GM15510 (cell line): ENCODE measurements around the gene JCAD.

ENCODE experiments used
- POLR2A ChIP-seq: IDR thresholded peaks from 3 replicates; pipeline ENCODE4 v1.6.1; 2011; ENCODE audit warnings: borderline replicate concordance; ENCODE audit not compliant: insufficient read length; ENCODE audit errors: extremely low read depth

Gene JCAD

GRCh38 chr10:29993319-29993915, 66.0 kb downstream of the JCAD start:
- no peak for TF ChIP-seq POLR2A

DNA sequence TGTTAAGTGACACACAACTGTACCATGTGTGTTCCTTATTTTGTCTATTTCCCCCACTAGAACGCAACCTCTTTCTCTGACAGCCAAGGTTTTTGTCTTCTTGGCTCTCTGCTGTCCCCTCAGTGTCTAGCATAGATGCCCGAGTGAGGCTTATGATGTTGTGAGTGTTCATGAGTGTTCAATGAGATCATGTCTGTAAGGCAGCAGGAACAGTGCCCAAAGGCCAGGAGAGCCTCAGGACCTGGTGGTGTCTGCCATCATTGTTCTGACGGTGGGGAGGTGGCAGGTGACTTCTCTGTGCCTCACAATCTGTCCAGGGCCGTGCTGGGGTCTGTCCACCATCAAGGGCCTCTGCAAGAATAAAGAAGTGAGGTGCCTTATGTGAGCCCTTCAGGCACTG, 66.5 kb downstream of the JCAD start:
- TF ChIP-seq POLR2A, result no peak

DNA sequence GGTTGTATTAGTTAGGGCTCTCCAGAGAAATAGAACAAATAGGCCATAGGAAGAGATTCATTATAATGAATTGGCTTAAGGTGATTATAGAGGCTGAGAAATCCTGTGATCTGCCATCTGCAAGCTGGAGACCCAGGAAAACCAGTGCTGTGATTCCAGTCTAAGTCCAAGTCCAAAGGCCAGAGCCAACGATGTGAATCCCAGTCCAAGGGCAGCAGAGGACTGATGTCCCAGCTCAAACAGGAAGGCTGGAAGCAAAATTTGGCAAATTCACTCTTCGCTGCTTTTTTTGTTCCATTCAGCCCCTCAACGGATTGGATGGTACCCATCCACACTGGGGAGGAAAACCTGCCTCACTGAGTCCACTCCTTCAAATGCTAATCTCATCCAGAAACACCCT, 68.0 kb downstream of the JCAD start:
- no peak for TF ChIP-seq POLR2A

- TF ChIP-seq POLR2A, result no peak
Observed at GRCh38 chr10:29987471-29987870, 71.9 kb downstream of the JCAD start.

DNA sequence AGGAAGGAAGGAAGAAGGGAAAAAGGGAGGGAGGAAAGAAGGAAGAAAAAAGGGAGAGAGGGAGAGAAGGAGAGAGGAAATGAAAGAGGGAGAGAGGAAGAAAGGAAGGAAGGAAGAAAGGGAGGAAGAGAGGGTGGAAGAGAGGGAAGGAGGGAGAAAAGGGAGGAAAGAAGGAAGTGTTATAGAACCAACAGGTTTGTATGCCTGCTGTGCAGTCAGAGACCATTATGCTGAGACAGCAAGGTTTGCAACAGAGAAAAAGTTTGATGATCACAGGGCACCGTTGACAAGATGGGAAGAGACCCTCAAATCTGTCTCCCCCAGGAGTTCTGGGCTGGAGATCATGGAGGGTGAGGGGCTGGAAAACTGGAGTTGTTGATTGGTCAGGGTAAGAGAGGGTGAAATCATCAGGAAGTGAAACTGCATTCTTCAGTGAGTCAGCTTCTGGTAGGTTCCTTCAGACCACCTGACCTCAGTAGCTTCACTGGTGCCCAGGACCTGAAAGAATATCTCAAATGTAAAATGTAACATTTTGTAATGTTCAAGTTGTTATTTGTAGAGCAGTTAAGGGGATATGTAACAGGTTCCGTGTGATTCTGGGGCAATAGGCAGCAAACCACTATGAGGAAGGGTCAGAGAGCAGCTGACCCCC, 76.3 kb downstream of the JCAD start:
- TF ChIP-seq POLR2A, result no peak

- no peak for TF ChIP-seq POLR2A
Observed at GRCh38 chr10:29981510-29981909, 77.9 kb downstream of the JCAD start.

GRCh38 chr10:29980084-29980483, 79.3 kb downstream of the JCAD start:
- TF ChIP-seq POLR2A, result no peak

DNA sequence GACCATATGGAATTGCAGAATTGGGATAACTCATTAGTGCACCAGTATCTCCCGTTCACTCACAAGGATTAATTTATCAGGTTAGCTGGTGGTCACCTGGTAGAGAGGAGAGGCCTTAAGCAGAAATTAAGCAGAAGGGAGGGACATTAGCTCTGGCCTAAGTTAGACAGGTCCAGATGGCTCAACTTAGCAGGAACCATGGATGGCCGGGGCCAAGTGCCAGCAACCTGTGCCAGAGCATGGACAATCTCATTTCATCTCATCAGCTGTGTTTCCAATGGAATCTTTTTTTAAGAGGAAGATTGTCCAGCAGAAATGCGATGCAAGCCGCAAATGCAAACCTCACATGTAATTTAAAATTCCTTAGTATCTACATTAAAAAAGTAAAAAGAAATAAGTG, 82.2 kb downstream of the JCAD start:
- TF ChIP-seq POLR2A, result no peak

DNA sequence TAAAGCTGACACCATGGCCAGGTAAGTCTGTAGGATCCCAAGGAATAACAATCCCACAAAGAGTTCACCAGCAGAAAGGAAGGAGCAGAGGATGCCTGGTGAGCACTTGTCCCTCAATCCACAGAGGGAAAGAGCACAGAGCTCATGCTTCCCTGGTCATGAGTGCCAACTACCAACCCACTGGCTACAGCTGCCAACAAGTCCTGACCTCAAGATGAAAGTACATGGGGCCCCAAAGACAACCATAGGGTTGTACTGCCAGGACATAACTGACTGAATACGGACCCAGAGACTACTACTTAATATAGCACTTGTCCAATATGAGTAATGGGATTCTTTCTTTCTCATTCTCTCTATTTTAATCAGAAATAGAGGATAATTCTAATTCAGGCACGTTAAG, 83.3 kb downstream of the JCAD start:
- no peak for TF ChIP-seq POLR2A

DNA sequence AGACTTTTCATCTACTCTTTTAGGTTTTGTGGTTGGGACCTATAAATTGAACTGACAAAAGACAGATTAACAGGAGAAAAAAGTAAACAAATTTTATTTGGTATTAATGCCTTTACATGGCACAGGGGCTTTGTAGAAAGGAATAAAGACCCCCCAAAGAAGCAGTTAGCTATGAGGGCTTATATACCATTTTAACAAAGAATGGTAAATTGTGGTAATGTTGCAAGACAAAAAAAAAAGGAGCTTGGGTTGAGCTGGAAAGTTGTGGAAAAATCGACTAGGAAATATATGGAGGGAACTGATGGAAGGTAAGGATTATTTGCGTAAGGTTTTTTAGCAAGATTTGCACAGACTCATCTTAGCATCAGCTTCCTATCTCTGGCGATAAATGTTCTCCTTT, 84.6 kb downstream of the JCAD start:
- TF ChIP-seq POLR2A, result no peak

GRCh38 chr10:29973921-29974320, 85.5 kb downstream of the JCAD start:
- TF ChIP-seq POLR2A, result no peak

GRCh38 chr10:29970576-29970975, 88.8 kb downstream of the JCAD start:
- no peak for TF ChIP-seq POLR2A

- no peak for TF ChIP-seq POLR2A
Observed at GRCh38 chr10:29970012-29970396, 89.4 kb downstream of the JCAD start.

DNA sequence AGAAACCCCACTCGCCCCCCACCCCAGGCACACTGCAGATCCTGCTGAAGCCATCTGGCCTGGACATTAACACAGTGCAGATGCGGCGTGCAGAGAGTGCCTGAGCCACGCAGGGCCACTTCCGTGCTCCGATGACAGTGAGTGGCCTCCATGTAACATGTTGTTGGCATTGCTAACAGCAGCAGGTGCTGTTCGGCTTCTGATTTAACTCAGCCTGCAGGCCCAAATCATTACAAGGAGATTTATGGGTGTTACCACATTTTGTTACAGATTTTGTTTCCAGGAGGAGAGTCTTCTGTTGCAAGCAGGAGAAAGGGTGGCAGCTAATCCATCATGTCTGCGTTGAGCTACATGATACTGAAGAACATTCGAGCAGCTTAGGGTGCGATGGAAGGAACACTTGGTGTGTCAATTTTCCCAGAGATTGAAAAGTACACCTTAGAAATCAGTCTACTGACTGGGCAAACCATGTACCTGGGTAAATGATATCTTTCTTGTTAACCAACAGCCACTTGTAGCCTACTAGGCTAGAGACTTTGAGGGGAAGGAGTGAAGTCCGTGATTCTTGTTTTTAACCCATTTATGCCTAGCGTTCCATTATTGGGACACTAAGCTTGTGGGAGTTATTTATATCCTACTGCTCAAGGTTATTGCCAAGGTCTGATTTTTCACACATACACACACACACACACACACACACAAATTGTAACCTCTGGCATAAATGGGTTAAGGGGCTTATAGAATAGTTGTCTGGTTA, 90.0 kb downstream of the JCAD start:
- no peak for TF ChIP-seq POLR2A

- TF ChIP-seq POLR2A, result no peak
Observed at GRCh38 chr10:29968585-29968984, 90.8 kb downstream of the JCAD start.

DNA sequence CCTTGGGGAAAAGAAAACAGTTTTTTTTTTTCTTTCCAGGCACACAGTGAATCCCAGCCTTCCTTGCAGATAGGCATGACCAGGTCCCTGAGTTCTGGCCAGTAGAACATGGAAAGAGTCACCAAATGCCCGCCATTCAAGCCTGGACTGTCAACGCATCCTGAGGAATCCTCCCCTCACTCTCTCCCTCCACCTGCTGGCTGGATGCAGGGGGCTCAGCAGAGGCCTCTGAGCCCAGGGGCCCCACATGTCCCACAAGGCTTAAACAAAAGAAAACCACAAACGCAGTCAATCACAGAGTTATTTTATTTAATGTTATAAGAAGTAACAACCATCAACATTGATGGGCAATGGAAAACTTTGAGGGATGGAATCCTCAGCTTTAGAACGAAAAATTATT, 93.1 kb downstream of the JCAD start:
- no peak for TF ChIP-seq POLR2A
